ES-I3 (cell line): ENCODE measurements around the gene MRPL39.
A peak's percentile ranks its signal among the peaks of the same experiment; 100 is the strongest.

Experiments
- H3K36me3 ChIP-seq: 2 replicates; pipeline ENCODE4 v1.6.1; 2013; ENCODE audit warnings: mild to moderate bottlenecking, low read length, control low read depth, moderate library complexity; ENCODE audit not compliant: insufficient read depth
- H3K4me1 ChIP-seq: 2 replicates; pipeline ENCODE4 v1.6.1; 2013; ENCODE audit warnings: mild to moderate bottlenecking, control low read depth, low read length; ENCODE audit not compliant: insufficient read depth
- H3K9ac ChIP-seq: 2 replicates; pipeline ENCODE4 v1.6.1; 2013; ENCODE audit warnings: low read depth, mild to moderate bottlenecking, low read length, moderate library complexity
- H3K9me3 ChIP-seq: 2 replicates; pipeline ENCODE4 v1.6.1; 2013; ENCODE audit warnings: mild to moderate bottlenecking, low read length, moderate library complexity; ENCODE audit not compliant: control insufficient read depth, insufficient read depth

The MRPL39 gene

DNA sequence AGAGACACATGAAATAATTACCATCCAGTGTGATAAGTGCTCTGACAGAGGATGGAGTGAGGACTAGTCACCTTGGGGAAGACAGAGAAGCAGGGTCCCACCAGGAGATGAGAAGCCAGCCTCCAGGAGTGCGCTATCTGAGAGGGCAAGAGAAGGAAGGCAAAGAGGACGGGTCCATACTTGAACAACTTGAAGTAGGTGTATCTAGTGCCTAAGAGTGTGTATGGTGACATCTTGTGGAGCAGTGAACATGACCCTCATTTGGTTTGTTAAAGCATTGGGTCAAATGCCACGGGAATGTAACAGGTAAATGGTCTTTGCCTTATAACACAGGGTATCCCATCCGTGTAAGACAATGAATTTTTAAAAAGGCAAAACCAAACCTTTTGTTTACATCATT is 39.8 kb downstream of the MRPL39 start:
- peaks cover 6% of the 10 kb centered on the region for H3K4me1 ChIP-seq
- H3K9ac ChIP-seq = no peak overlapping the region
- no peaks in the 10 kb centered on the region for H3K36me3 ChIP-seq
- no peaks in the 10 kb centered on the region for H3K9me3 ChIP-seq

DNA sequence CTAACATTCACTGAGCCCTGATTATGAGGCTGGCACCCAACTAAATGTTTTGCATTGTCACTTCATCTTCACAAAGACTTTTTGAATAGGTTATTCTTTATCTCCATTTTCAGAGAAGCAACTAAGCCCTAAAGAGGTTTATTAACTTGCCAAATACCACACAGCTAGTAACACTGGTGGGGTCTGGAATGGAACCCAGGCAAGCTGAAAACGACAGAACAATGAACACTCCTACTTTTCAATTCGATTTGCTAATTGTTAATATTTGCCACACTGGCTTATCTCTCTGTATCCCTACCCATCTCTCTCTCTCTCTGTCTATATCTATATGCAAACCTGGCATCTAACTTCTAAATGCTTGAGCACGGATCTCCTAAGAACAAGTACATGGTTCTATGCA is 40.6 kb downstream of the MRPL39 start:
- no peaks in the 10 kb centered on the region for H3K36me3 ChIP-seq
- no peak overlapping the region for H3K9ac ChIP-seq
- H3K4me1 ChIP-seq = peaks cover 6% of the 10 kb centered on the region
- H3K9me3 ChIP-seq = no peaks in the 10 kb centered on the region

DNA sequence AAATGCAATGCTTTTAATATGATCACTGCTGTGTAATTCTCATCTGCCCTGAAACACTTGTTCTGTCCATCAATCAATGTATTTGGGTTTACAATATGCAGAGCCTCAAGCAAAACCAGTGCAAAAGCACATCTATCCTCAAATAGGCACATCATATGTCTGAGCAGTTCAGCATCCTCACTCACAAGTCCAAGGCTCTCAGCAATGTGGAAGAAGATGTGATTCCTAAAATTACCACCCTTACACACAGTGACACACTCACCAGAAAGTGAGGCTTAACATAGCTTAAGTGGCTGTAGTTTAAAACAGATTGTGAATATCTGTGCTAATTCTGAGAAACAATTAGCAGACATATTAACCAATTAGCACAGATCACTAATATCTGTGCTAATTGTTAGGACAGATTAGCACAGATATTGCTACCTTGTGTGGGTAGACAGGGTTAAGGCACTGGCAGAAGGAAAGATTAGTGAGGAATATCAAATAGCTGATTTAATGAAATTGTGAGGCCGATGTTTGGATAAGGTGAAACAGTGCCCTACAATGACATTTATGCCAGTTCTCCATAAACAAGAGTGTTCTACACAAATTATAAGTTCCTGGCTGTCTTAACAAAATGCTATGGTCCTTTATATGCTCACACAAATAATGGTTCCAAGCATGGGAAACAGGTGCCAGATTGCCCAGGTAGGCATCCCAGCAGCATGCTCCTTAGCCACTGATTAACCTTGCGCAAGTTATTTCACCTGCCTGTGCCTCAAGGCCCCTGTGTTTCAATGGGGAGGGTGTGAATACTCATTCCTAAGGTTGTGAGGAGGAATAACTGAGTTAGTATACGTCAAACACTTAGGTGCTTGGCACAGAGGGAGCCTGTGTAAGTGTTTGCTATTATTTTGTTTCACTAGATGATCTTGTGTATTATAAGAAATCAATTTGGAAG is 41.7 kb downstream of the MRPL39 start:
- no peaks in the 10 kb centered on the region for H3K36me3 ChIP-seq
- H3K9me3 ChIP-seq = no peaks in the 10 kb centered on the region
- no peak overlapping the region for H3K9ac ChIP-seq
- peaks cover 6% of the 10 kb centered on the region for H3K4me1 ChIP-seq

DNA sequence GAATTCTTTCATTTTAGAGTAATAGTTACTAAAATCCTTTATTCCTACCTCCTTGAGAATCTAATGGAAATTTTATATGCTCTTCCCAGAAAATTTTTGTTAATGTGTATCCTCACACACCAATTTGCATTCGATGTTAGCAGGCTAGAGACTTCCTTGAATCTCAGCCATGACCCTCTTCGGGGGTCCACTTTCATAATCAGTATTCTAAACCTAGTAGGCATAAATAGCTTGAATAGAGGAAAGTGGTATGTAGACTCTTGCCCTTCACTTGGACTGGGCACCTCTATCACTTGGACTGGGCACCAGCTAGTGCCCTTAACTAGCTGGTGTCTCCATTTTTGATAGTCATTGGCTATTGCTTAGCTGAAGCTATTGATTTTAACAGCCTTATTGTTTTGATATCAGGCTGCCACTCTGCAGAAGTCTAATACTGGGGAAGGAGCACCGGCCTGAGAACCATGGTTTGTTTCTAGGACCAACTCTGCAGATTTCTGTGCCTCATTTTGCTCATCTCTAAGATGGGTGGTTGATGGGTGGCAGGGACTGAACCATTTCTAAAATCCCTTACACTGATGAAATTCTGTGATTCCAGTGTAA is 42.8 kb downstream of the MRPL39 start:
- Histone ChIP-seq H3K9ac (no peak overlapping the region), H3K9me3 (no peaks in the 10 kb centered on the region), H3K36me3 (no peaks in the 10 kb centered on the region), H3K4me1 (peaks cover 6% of the 10 kb centered on the region)

DNA sequence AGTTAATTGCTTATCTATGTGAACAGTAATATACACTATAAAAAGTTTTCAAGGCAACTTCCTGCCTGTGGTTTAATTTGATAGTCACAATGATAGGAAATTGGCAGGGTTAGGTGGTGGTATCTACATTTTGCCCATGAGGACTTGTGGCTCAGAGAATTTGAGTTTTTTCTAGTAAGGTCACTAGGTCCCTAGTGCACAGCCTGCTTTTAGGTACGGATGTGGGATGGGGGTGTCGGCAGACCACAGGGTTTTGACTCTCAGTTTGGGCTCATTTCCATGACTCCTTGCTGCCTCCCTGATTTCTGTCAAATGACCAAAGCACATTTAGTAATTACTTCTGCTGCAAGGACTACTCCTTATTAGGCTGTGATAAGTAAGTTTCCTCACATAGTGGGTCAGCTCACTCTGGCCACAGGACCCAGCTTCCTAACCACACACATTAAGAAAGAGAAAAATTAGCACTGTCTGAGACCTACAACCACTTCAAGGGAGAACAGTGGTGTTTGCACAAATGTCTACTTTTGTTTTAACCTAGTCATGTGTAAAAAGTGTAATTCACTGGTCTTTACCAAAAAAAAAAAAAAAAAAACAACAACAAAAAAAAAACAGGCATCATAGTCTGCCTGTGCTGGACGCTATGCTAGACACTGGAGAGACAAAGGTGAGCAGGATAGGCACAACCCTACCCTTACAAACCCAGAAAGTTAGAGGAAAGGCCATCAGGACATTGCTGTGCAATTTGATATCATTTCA is 43.7 kb downstream of the MRPL39 start:
- Histone ChIP-seq H3K36me3 (no peaks in the 10 kb centered on the region), H3K9ac (no peak overlapping the region), H3K9me3 (no peaks in the 10 kb centered on the region), H3K4me1 (peaks cover 5% of the 10 kb centered on the region)

DNA sequence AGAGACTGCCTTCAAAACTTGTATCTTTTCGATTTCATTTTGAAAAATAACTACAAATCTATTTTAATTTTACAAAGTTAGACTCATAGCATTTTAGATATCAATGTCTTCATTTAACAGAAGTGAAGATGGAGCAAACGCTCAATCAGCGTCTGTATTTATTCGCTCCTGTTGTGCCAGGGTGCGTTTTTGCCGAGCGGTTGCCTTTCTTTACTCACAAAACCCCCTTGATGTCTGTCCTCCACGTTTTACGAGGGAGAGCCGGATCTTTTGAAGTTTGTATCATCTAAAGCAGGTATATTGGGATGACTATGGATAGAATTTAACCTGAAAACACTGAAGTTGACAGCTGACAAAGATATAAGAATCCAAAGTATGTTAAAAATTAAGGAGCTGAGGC is 44.6 kb downstream of the MRPL39 start:
- peak overlapping the region; percentile 50; the same call in 1 of the 2 replicates for H3K9ac ChIP-seq
- H3K4me1 ChIP-seq = no peaks in the 10 kb centered on the region
- no peaks in the 10 kb centered on the region for H3K36me3 ChIP-seq
- H3K9me3 ChIP-seq = no peaks in the 10 kb centered on the region

DNA sequence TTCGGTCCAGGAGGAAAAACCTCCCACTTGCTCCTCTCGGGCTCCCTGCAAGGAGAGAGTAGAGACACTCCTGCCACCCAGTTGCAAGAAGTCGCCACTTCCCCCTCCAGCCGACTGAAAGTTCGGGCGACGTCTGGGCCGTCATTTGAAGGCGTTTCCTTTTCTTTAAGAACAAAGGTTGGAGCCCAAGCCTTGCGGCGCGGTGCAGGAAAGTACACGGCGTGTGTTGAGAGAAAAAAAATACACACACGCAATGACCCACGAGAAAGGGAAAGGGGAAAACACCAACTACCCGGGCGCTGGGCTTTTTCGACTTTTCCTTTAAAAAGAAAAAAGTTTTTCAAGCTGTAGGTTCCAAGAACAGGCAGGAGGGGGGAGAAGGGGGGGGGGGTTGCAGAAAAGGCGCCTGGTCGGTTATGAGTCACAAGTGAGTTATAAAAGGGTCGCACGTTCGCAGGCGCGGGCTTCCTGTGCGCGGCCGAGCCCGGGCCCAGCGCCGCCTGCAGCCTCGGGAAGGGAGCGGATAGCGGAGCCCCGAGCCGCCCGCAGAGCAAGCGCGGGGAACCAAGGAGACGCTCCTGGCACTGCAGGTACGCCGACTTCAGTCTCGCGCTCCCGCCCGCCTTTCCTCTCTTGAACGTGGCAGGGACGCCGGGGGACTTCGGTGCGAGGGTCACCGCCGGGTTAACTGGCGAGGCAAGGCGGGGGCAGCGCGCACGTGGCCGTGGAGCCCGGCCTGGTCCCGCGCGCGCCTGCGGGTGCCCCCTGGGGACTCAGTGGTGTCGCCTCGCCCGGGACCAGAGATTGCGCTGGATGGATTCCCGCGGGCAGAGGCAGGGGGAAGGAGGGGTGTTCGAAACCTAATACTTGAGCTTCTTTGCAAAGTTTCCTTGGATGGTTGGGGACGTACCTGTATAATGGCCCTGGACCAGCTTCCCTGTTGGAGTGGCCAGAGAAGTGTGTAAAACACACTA is 45.3 kb downstream of the MRPL39 start:
- no peaks in the 10 kb centered on the region for H3K4me1 ChIP-seq

DNA sequence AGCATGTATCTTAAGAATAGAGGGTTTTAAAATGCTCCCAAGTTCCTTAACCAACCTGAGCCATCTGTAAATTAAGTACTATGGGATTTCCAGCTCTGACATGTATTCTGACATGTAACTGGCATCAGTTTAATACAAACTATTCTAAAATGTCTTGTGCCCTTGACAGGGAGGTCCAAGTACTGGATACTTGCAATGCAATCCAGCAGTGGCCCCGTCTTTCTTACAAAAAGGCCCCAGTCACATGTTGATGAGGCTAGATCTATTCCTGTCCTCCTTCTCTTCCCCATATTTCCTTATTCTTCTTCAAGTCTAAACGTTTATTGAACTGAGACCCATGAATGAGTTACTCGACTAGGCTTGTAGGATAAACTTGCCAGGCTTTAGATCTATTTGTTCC is 46.4 kb downstream of the MRPL39 start:
- Histone ChIP-seq H3K4me1 (no peaks in the 10 kb centered on the region), H3K36me3 (no peaks in the 10 kb centered on the region), H3K9ac (no peak overlapping the region), H3K9me3 (no peaks in the 10 kb centered on the region)

More for the DNA sequence above, 45.3 kb downstream of the MRPL39 start:
- H3K36me3 ChIP-seq = no peaks in the 10 kb centered on the region
- peak overlapping the region; percentile 50; the same call in 1 of the 2 replicates for H3K9ac ChIP-seq
- no peaks in the 10 kb centered on the region for H3K9me3 ChIP-seq

DNA sequence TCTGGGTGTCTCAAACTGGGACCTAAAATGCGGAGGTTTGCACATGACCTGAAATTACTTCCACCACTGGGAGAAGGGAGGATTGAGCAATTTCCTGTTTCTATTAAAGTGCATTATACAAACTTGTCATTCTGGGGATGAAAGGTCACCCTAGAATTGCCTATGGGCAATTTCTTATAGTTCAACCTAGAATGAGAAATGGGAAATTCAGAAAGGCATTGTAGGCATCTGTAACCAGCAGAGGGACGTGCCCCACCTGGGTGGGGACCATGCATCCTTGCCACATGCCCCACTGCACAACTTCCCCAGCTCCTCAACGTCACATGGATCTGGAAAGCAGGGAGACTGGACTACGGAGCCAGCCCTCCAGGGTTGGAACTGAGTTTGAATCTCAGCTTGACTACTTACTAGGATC is 47.0 kb downstream of the MRPL39 start:
- H3K4me1 ChIP-seq = no peaks in the 10 kb centered on the region
- H3K36me3 ChIP-seq = no peaks in the 10 kb centered on the region
- H3K9ac ChIP-seq = no peak overlapping the region
- H3K9me3 ChIP-seq = no peaks in the 10 kb centered on the region

DNA sequence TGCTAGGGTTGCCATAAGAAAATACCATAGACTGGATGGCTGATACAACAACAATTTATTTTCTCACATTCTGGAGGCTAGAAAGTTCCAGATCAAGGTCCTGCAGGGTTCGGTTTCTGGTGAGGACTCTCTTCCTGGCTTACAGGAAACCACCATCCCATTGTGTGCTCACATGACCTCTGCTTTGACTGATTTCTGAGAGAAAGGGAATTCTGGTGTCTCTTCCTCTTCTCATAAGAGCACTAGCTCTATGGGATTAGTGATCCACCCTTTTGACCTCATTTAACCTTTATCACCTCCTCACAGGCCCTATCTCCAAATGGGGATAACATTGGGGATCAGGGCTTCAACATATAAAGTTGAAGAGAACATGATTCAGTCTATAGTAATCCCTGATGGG is 47.5 kb downstream of the MRPL39 start:
- no peaks in the 10 kb centered on the region for H3K4me1 ChIP-seq
- no peaks in the 10 kb centered on the region for H3K9me3 ChIP-seq

DNA sequence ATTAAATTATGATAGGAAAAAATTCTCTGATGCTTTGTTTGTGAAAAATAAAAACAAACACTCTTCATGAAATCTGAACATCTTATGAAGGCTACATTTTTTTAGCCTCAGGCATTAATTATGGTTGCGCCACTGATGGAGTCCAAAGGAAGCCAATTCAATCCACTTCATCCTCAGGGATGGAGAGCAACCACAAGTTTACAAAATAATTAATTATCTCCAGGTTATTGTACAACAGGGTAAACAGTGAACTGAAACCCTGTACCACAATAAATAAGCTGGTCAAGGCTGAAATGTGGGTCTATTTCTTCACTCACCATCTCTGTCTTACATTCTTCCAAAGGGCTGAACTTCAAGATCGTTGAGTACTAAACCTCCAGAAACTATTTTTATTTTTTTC is 49.2 kb downstream of the MRPL39 start:
- Histone ChIP-seq H3K4me1 (no peaks in the 10 kb centered on the region), H3K9ac (no peak overlapping the region), H3K36me3 (no peaks in the 10 kb centered on the region), H3K9me3 (no peaks in the 10 kb centered on the region)

More for the DNA sequence above, 47.5 kb downstream of the MRPL39 start:
- no peak overlapping the region for H3K9ac ChIP-seq
- H3K36me3 ChIP-seq = no peaks in the 10 kb centered on the region

DNA sequence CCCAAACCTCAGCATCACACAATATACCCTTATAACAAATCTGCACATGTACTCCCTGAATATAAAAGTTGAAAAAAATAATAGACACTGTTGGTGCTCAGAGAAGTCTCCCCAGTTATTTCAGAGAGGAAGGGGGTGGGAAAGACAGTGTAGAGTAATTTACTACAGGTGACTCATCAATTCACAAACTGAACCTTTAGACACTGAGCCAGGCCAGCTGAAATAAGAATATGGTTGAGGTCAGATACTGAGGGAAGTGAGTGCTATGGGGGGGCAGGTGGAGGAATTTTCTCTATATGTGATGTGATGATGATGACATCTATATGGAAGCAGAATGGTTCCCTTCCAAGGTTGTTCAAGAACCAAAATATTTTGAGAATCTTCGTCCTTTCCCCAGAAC is 50.1 kb downstream of the MRPL39 start:
- no peaks in the 10 kb centered on the region for H3K9me3 ChIP-seq
- H3K4me1 ChIP-seq = no peaks in the 10 kb centered on the region
- H3K9ac ChIP-seq = no peak overlapping the region
- H3K36me3 ChIP-seq = no peaks in the 10 kb centered on the region

DNA sequence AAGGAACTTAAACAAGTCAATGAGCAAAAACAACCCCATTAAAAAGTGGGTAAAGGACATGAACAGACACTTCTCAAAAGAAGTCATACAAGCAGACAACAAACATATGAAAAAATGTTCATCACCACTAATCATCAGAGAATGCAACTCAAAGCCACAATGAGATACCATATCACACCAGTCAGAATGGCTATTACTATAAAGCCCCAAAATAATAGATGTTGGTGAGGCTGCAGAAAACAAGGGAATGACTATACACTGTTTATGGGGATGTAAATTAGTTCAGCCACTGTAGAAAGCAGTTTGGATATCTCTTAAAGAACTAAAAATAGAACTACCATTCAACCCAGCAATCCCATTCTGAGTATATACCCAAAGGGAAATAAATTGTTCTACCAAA is 51.2 kb downstream of the MRPL39 start:
- no peaks in the 10 kb centered on the region for H3K36me3 ChIP-seq
- H3K4me1 ChIP-seq = no peaks in the 10 kb centered on the region
- no peak overlapping the region for H3K9ac ChIP-seq
- H3K9me3 ChIP-seq = no peaks in the 10 kb centered on the region

DNA sequence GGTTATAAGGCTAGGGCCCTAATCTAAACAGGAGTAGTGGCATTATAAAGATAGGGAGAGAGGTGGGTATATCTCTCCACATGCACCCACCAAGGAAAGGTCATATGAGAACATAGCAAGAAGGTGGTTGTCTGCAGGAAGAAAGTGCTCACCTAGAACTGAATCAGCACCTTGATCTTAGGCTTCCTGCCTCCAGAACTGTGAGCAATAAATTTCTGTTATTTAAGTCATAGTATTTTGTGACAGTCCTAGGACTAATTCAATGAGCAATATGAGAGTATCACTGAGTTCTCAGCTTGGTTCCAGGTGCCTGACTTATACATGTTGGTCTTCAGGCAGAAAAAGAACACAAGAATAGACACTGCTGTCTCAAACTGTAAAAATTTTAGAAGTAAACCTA is 51.8 kb downstream of the MRPL39 start:
- Histone ChIP-seq H3K9me3 (no peaks in the 10 kb centered on the region), H3K9ac (no peak overlapping the region), H3K4me1 (no peaks in the 10 kb centered on the region), H3K36me3 (no peaks in the 10 kb centered on the region)
